HG03045 (cell line): ENCODE data around the gene ARID1B.

Experiments used
- ATAC-seq: cut with Tn5 transposase; IDR thresholded peaks from one replicate; pipeline ENCODE4 v1.9.1; 2021; ENCODE audit warnings: mild to moderate bottlenecking, moderate library complexity; ENCODE audit not compliant: unreplicated experiment

ARID1B gene

GRCh38 chr6:157090736-157091135 lies 313.6 kb downstream of the ARID1B start:
- ATAC-seq, result no peak

GRCh38 chr6:157091243-157091642 lies 314.1 kb downstream of the ARID1B start:
- ATAC-seq, result no peak

- ATAC-seq, result no peak
Measured at GRCh38 chr6:157091856-157092460, 314.8 kb downstream of the ARID1B start.

- no peak for ATAC-seq
Measured at GRCh38 chr6:157092736-157093135, 315.6 kb downstream of the ARID1B start.

- ATAC-seq, result no peak
Measured at GRCh38 chr6:157093536-157093935, 316.4 kb downstream of the ARID1B start.

GRCh38 chr6:157094038-157094437 lies 316.9 kb downstream of the ARID1B start:
- ATAC-seq, result no peak

GRCh38 chr6:157095084-157095483 lies 317.9 kb downstream of the ARID1B start:
- ATAC-seq, result no peak

- ATAC-seq, result no peak
Measured at GRCh38 chr6:157095569-157095968, 318.4 kb downstream of the ARID1B start.

- ATAC-seq, result no peak
Measured at GRCh38 chr6:157096105-157096504, 318.9 kb downstream of the ARID1B start.

- ATAC-seq, result no peak
Measured at GRCh38 chr6:157096522-157096921, 319.3 kb downstream of the ARID1B start.

- no peak for ATAC-seq
Measured at GRCh38 chr6:157097255-157097955, 320.2 kb downstream of the ARID1B start.

GRCh38 chr6:157098999-157099398 lies 321.8 kb downstream of the ARID1B start:
- no peak for ATAC-seq

GRCh38 chr6:157099912-157100593 lies 322.9 kb downstream of the ARID1B start:
- peak; percentile 98 for ATAC-seq

- no peak for ATAC-seq
Measured at GRCh38 chr6:157101166-157101565, 324.0 kb downstream of the ARID1B start.

- ATAC-seq, result no peak
Measured at GRCh38 chr6:157104803-157105202, 327.6 kb downstream of the ARID1B start.

GRCh38 chr6:157106487-157106886 lies 329.3 kb downstream of the ARID1B start:
- no peak for ATAC-seq

- ATAC-seq, result no peak
Measured at GRCh38 chr6:157107571-157107914, 330.4 kb downstream of the ARID1B start.

- ATAC-seq, result no peak
Measured at GRCh38 chr6:157107915-157108651, 330.9 kb downstream of the ARID1B start.

- ATAC-seq, result no peak
Measured at GRCh38 chr6:157108923-157109322, 331.7 kb downstream of the ARID1B start.

- no peak for ATAC-seq
Measured at GRCh38 chr6:157110607-157111006, 333.4 kb downstream of the ARID1B start.

- no peak for ATAC-seq
Measured at GRCh38 chr6:157113389-157113788, 336.2 kb downstream of the ARID1B start.

- no peak for ATAC-seq
Measured at GRCh38 chr6:157116426-157116825, 339.2 kb downstream of the ARID1B start.
